Cerebellar nuclear complex (tissue), 1 donor: Measurements from ENCODE around the gene SORBS2.
"Not testable (repeated sequence)": the region's sequence is repeated elsewhere in the genome, so short reads cannot be mapped to it uniquely, and the experiment has no call there.

Experiments used
- DNase-seq, 2 experiments: peaks; one replicate each; lab custom pipeline; 2025; lab: John Stamatoyannopoulos, UW

SORBS2 gene

DNA sequence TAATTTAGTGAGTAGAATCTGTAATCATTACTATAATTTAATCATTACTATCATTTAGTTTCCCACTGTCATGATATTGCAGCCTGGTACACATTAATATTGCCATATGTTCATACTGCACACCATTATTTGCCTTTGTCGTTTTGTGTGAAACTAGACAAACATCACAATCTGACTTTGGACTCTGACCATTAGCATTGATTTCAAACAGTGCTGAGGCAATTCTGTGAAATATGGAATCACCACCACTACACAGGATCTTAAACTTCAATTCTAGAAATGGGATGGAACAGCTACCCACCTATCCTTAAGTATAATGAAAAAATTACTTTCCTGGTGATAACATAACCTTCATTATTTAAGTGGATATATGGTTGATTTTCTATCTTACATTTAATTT lies 98.3 kb downstream of the SORBS2 start:
- DNase-seq, result no peak

DNA sequence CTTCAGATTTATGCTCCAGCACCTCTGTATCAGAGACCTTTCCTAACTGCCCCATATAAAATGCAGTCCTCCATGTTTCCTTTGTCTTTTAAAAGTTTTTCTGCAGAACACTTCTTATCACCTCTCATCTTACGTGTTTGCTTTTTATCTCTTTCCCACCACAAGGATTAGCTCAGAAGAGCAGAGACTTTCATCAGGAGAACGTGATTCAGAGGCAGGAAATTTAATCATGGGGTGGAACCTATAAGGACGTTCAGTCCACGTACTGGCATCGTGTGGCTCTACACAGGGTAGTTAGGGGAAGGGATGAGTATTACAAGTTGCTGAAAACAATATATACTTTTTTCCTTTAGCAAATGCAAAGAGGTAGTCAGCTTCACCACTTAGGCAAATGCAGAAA lies 98.7 kb downstream of the SORBS2 start:
- no peak for DNase-seq

DNA sequence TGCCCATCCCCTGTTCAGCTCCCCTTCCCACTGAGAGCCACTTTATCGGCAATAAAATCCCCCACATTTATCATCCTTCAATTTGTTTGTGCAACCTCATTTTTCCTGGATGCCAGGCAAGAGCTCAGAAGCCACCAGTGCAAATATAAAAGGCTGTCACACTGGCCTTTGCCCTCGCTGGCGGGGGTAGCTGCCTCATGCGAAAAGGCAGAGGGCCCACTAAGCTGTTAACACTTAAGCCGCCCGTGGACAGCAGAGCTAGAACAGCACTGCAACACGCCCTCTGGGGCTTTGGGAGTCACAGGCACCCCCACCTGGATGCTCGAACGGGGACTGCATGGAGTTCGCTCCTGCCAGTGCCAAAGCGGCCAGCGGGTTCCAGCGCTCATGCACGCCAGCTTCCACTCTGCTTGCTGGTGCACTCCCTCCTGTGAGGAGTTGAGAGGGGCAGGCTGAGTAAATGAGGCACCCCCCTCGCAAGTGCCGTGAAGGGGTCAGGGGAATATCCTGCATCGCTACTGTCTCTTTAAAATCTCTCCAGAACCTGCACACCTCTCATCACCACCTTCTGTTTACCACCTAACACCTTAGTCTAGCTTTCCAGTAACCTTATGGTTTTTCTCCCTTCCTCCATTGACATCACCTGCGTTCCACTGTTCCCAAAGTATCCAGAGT lies 99.5 kb downstream of the SORBS2 start:
- DNase-seq, result no peak

DNA sequence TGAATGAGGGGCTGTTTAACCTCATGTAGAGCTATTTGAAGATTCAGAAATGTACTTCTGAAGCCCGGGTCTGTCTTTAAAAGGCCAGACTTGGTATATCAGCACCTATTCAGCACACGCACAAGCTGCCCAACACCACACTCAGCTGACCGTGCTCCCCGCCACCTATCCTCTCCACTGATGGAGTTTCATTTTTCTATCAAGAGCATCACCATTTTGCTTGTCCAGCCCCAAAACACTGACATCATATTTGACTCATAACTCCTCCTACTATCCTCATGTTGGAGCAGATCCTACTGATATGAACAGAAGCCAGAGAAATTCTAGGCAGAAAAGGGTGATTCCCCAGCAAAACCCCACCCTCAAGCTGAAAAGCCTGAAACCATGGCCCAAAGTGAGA lies 100.3 kb downstream of the SORBS2 start:
- DNase-seq, result no peak

DNA sequence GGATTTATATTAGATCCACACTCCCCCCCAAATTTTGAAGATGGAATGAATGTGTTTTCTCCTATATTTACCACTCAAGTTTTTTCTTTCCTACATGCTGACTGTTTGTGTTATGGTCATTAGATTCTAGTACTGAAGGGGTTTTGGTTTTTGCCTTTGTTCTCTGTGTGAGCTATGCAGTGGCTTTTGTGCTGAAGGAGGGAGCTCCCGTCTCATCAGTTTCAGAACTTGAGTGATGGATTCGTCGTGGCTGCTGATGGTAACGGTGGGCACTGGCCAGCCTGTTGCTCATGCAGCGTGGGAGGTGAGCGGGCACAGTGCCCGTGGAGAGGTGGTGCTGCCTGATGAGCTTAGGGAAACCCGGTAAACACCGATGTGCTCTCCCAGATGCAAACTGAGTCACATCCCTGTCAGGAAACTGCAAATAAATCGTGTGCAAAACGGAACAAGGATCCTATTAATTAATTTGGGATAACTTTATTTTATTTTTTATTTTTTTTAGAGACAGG lies 101.5 kb downstream of the SORBS2 start:
- DNase-seq, result no peak

DNA sequence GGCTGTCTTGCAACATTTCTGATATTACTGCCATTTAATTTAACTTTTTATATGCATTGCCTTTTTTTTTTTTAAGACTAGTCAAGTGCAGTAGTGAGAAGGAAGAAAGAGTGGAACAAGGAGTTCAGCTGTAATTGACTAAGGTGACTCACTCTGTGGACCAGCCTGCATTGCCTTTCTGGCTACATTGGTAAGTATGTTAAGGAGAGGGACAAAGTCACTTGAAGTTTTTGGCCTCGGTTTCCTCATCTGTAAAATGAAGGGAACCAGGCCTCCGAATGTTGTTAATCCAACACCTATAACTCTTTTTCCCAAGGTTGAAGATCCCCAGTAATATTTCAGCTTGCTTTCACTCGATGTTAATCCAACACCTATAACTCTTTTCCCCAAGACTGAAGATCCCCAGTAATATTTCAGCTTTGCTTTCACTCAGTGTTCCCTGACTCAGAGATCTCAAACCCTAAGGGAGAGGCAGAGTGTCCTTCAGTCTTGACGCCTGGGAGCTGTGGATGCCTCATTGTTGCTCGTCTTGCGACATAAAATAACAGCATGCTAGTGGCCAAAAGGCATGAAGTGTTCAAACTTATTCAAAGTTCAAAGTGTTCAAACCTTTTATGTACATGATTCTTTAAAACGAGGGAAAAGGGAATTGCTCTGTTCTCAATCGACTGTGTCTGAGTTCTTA lies 102.0 kb downstream of the SORBS2 start:
- DNase-seq, result no peak

DNA sequence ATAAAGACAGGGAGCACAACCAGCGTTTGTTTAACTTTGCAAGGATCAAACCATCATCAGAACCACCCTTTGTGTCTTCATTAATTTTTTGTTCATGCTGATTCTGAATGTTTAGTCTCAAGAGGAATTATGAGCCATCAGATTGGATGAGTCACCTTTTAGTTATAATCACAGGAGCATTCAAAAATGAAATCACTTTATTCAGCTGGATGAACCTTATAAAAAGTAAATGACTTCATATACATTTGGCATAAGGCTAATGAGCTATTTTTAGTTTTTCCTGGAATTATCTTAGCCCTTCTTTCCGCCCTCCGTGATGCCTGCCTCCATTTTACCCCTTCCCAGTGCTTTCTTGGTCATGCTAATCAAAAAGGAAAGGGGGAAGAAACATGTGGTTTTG lies 103.6 kb downstream of the SORBS2 start:
- no peak for DNase-seq

DNA sequence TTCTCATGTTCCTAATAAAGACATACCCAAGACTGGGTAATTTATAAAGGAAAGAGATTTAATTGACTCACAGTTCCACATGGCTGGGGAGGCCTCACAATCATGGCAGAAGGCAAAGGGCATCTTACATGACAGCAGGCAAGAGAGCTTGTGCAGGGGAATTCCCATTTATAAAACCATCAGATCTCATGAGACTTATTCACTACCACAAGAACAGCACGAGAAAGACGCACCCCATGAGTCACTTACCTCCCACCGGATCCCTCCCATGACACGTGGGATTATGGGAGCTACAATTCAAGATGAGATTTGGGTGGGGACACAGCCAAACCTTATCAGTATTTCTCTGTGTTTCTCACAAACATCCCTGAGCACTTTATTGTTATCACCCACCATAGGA lies 104.4 kb downstream of the SORBS2 start:
- DNase-seq, result not testable (repeated sequence)

DNA sequence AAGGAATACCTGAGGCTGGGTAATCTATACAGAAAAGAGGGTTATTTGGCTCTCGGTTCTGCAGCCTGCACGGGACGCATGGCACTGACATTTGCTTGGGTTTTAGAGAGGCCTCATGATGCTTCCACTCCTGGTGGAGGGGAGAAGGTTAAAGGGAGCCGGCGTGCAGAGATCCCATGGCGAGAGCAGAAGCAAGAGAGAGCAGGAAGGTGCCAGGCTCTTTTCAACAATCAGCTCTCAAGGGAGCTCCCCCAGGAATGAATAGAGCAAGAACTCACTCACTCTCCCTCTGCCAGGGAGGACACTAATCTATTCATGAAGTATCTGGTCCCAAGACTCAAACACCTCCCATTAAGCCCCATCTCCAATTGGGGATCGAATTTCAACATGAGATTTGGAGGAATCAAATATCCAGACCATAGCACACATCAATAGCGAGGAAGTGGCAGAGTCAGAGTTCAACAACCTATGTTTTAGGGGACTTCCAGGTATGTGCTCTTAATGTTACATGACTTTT lies 109.8 kb downstream of the SORBS2 start:
- DNase-seq, result no peak

DNA sequence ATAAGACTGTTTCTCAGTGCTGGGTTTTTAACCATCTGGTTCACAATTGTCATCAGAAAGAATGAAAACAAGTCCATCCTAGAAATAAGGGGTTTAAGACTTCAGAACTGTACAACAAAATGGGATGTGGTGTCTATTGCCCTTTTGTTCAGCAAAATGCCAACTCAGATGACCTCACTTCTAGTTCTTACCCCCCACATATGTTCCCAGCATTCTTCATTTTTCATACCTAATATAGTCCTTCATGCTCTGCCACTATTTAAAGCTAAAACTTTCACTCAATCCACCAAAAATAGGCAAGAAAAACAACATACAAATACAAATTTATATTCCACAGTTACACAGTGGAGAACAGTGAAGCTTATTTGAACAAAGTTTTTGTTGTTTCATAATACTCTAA lies 111.4 kb downstream of the SORBS2 start:
- no peak for DNase-seq

DNA sequence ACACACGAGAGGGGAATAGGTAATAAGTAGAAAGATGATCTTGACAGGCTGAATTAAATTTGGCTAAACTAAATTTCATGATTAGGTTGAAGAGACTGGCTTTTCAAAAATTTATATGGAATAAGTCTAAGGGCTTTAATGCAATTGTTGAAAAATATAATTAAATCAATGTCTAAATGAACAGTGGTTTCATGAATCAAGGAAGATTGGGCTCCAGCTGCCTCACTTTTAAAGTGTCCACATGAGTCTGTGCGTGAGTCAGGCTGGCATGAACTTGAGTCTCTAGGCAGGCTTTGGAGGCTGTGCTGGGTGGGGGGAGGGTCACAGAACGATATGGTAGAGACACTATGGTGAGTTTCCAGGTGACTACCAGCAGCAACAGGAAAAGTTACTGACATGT lies 111.9 kb downstream of the SORBS2 start:
- no peak for DNase-seq

DNA sequence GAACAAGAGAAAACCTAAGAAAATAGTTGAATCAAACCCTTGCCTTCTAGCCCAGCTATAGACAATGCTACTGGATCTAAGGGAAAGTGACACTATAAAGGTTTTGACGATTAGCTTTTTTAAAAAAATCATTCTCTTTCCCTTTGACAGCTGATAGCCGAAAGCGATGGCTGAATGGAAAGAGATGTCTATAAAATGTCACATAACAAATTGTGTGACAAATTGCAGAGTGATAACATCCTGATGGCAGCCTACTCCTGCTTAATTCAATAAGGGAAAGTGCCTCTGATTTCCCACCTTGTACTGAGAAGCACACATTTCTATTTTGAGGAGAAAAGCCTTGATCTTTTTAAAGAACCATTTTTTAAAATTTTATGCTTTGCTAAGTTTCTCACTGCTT lies 114.5 kb downstream of the SORBS2 start:
- DNase-seq, result no peak

DNA sequence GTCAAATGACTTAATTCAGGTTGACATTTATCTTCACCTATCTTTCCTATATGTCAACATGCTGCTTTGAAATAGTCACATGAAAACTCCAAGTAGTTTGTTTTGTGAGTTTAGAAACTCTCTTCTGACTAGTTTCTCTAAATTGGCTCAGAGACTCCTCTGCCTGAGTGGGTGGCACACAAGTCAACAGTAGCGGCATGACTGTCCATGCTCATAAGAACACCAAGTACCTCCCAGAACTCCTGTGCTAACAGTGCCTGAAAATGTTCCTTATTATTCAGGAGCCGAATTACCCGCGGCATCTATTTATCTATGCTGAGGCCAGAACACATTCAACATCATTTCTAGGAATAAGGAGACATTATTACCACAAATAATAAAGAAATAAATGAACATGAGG lies 116.3 kb downstream of the SORBS2 start:
- DNase-seq, result no peak

DNA sequence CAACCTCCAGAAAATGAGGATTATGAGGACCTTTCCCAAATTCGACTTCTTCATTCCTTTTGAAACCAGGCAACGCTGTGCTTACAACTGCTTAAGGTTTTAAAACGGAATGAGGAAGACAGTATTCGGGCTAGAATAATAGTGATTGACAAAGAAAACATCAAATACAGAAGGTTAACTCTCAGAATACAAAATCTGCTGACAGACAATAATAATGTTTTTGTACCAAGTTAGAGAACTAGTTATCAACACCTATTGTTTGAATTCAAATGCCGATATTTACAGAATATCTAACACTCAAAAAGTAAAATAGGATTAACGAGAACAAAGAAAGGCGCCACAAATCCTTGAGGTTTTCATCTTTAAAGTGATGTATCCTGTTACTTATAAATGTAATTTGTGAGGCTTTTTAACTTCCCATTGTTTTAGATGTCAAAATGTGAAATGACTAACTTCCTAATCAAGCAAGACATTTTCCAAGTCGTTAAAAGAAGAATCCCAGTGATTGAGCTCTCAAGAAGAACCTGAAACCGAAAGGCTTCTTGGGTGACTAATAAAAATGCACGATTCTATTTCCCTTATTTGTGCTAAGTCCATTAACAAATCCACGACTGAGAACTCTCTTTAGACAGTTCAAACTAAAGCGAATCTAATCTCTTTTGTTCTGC lies 118.3 kb downstream of the SORBS2 start:
- no peak for DNase-seq

DNA sequence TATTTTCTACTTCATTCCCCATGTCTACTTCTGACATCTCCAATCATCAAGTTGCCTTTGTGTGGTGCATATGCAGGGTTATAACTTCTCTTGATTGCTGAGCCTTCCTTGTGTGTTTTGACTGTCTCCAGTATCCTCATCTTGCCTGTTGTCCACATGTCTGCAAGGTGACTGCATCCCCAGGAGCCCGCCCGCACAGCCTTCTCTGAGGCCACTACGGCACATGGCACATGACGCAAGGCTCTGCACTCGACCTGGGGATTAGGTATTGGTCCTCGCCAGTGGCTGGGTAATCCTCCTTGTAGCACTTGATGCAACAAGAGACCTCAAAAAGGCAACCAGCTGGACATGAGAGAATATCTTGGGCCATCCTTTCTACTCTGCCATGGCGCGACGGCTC lies 122.6 kb downstream of the SORBS2 start:
- no peak for DNase-seq

DNA sequence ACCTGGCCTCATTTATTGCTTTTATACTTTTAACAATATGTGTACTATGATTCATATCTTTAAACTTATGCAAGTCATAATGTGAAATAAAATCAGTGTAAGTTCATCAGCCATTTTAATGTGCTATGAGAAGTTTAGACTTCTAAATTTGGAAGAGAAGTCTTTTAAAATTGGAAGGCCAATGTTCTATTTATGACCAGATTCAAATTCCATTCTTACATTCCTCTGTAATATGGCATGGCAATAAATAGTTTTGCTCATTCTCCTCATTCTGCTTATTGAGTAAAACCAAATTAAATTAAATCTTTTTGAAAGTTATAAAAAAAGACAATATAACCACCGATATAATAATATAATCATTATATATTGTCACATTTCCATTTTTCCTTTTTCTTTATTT lies 126.2 kb downstream of the SORBS2 start:
- DNase-seq, result no peak

DNA sequence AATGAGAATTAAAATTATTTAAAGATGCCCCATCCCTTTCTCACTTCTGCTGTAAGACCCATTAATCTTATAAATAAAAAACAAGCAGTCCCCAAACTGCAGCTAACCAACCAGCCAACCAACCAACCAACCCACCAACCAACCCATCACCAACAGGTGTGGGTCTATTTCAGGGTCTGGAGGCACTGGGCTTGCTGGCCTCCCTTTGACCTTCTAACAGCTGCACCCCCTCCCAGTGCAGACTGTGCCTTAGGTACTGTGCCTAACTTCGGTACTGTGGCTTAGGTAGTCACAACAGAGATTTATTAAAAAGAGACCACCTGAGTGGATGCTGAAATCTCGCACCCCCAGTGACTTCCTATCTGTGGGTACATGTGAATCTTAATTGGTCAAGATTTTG lies 128.1 kb downstream of the SORBS2 start:
- DNase-seq, result no peak

DNA sequence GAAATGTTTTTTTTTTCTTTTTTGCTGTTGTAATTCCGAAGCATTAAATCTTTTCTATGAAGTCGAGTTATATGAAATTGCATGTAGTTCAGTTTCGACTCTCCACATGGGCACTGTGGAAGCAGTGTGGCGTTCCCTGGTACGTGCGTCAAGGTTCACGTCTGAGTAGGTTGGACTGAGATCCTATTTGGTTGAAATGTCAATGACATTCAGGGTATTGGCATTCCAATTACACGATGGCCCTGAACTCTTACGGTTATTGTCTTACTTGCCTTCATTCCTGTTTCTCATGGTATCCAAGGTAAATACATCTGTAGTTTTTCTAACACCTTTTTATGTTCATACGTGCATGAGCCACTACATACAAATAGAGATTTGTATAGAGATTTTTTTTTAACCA lies 128.8 kb downstream of the SORBS2 start:
- no peak for DNase-seq

DNA sequence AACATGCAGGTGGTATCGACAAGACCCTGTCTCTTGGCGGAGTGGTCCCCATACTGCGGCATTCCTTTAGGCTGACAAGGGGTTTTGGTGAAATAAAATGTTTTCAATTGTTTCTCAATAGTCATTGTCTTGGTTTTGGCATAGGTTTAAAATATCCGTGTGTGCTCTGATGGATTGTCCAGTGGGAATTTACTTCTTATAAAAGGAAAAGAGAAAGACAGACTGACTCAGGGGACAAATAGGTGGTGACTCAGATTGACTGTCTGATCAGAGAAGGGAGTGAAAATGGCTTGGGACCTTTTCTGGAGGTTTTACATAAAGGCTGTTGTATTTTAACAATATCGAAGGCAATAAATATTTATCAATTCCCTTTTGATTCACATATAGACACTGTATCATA lies 129.8 kb downstream of the SORBS2 start:
- DNase-seq, result no peak

DNA sequence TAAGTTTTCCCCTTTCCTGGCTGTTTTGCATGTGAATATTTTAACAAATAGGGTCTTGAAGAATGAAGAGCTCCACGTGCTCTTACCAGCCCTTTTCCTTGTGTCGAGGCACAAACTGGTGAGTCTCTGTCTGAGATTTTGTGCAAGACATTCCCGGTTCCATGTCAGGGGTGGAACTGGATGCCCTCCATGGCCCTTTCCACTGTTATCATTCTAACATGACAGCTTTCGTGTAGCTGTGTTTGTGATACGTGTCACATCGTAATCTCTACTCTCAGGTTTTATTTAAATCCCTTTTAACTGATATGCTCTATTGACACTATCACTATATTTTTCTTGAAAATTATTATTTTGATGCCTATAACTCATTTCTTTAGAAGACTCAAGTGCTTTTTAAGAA lies 130.4 kb downstream of the SORBS2 start:
- no peak for DNase-seq

DNA sequence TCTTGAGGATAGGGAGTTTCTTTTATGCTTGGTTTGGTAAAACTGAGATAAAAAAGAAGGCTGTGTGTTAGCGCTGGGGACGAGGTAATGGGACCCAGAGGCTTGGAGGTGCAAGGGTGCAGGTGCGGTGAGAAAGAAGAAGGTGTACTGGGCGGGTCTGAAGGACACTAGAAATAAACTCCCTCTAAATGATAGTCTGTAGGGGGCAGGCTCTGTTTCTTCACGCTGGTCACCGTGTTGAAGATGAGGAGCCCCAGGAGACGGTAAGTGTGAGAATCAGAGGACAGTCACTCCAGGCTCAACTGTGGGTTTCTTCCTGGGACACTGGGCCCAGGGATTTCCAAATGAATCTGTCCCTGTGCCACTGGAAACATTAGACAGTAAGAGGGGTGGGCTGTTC lies 131.4 kb downstream of the SORBS2 start:
- no peak for DNase-seq

DNA sequence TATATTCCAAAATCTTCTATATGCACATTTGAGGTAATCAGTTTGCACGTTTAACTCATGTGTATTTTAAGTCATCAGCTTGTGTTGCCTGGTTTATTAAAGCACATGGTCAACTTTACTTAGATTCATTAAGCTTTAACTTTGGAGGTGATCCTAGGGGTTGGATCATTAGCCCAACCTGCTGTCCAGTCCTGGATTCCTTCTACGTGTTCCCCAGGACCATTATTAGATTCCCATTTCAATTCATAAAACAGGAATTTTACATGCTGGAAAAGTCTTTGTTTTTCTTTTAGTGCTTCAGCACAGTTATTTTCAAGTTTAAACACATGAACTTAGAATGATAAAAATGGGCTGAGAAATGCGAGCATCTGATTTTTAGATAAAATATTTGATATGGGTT lies 132.5 kb downstream of the SORBS2 start:
- DNase-seq, result no peak
